Skeletal muscle satellite cell (primary cell): ENCODE data around the gene ASH1L. TPM values are rescaled to one million over a fixed set of nuclear protein-coding genes. Genes with fewer than 3 reads are reported as not detected.

Source experiments
- small RNA-seq: library from RNA; depleted of rRNA; stranded (forward); fragments of <200 nt; gene quantifications from one replicate; pipeline ENCODE3, GENCODE V24; 2012

The ASH1L gene

Small RNA genes lying within 50 kb of the gene (small RNA-seq; reads per million reads assigned to genes)
- not detected for gene AL353807.4
- gene RNU6-106P, result not detected
- not detected for gene RNU6-1297P
